ACC112 (cell line): ENCODE results near the gene SEZ6L.

ENCODE experiments used
- H2AFZ ChIP-seq: fragments of 200-600 bp; sonication (generic); one replicate; pipeline ENCODE4 v1.6.0; 2017; ENCODE audit warnings: antibody characterized with exemption, low read length; ENCODE audit not compliant: unreplicated experiment
- H3K27ac ChIP-seq: fragments of 200-600 bp; sonication (generic); 2 replicates; pipeline ENCODE4 v1.5.1; 2014; ENCODE audit warnings: low read depth, mild to moderate bottlenecking, antibody characterized with exemption, low read length, moderate library complexity
- H3K27me3 ChIP-seq: fragments of 200-600 bp; sonication (generic); 2 replicates; pipeline ENCODE4 v1.6.1; 2014; ENCODE audit warnings: mild to moderate bottlenecking, antibody characterized with exemption, low read length, moderate library complexity, mixed read lengths; ENCODE audit not compliant: insufficient read depth
- H3K36me3 ChIP-seq: fragments of 200-600 bp; sonication (generic); 2 replicates; pipeline ENCODE4 v1.6.1; 2016; ENCODE audit warnings: mild to moderate bottlenecking, antibody characterized with exemption, low read length, moderate library complexity, mixed read lengths; ENCODE audit not compliant: insufficient read depth
- H3K4me1 ChIP-seq: fragments of 200-600 bp; sonication (generic); one replicate; pipeline ENCODE4 v1.6.1; 2016; ENCODE audit warnings: low read length, mixed read lengths; ENCODE audit not compliant: insufficient read depth, unreplicated experiment, control insufficient read depth
- H3K4me3 ChIP-seq: fragments of 200-600 bp; sonication (generic); 2 replicates; pipeline ENCODE4 v1.5.1; 2014; ENCODE audit warnings: mild to moderate bottlenecking, low read depth, low read length
- H3K79me2 ChIP-seq: fragments of 200-600 bp; sonication (generic); one replicate; pipeline ENCODE4 v1.6.0; 2016; ENCODE audit warnings: low read length; ENCODE audit not compliant: control insufficient read depth, unreplicated experiment, insufficient read depth

SEZ6L gene

DNA sequence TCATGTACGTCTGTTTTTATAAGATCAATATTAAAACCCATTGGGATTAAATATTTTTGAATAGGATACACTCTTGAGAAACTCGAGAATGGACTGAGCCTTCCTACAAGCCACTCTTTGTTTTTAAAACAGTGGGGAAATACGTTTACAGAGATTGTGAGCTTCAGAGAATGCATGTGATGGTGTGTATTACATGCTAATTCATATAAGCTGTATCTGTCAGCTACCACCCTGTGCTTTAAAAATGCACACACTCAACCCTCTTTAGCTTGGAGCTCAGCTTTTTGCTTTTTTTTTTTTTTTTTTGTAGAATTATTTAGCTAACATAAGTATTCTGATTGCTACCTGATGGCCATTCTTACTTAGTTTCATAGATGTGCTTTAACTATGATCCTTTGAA, 213.5 kb downstream of the SEZ6L start:
- Histone ChIP-seq H3K36me3 (no peaks in the 10 kb centered on the region), H3K27ac (no peak overlapping the region), H3K4me3 (no peak overlapping the region), H3K4me1 (no peaks in the 10 kb centered on the region), H2AFZ (no peak overlapping the region), H3K79me2 (no peaks in the 10 kb centered on the region), H3K27me3 (peaks cover 72% of the 10 kb centered on the region)

DNA sequence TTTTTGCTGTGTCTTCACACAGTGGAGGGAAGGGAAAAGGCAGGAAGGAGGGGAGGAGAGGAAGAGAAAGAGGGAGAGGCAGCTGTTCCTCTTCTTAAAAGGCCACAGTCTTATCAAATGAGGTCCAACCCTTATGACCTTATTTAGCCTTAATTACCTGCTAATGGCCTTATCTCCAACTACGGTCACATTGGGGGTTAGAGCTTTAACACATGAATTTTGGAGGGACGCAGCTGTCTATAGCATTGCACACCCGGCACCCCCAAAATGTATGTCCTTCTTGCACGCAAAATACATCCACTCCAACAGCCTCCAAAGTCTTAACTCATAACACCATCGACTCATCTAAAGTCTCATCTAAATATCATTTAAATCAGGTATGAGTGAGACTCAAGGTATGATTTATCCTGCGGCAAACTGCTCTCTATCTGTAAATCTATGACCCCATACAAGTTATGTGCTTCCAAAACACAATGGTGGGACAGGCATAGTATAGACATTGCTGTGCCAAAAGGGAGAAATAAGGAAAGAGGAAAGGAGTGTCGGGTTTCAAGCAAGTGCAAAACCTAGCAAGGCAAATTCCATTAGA, 214.8 kb downstream of the SEZ6L start:
- Histone ChIP-seq H3K27ac (no peak overlapping the region), H3K27me3 (peaks cover 68% of the 10 kb centered on the region), H3K79me2 (no peaks in the 10 kb centered on the region), H3K4me1 (no peaks in the 10 kb centered on the region), H2AFZ (no peak overlapping the region), H3K36me3 (no peaks in the 10 kb centered on the region), H3K4me3 (no peak overlapping the region)

DNA sequence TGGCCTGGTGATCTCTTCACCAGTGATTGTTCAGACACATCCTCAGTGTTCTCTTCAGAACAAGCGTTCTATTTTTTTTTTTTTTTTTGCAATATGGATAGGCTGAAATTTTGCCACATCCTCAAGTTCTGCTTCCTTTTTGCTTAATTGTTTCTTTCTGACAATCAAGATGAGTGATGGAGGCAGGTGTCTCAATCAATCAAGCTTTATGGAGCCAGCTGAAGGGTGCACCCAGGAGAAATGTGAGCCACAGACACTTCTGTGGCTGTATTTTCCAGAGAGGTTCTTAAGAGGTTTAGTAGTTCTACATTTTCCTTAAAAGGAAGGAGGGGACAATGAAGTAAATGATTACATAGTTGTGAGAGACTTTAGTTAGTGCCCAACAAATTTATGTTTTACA, 215.9 kb downstream of the SEZ6L start:
- Histone ChIP-seq H2AFZ (no peak overlapping the region), H3K79me2 (no peaks in the 10 kb centered on the region), H3K4me1 (no peaks in the 10 kb centered on the region), H3K27ac (no peak overlapping the region), H3K27me3 (peaks cover 58% of the 10 kb centered on the region), H3K36me3 (no peaks in the 10 kb centered on the region), H3K4me3 (no peak overlapping the region)

DNA sequence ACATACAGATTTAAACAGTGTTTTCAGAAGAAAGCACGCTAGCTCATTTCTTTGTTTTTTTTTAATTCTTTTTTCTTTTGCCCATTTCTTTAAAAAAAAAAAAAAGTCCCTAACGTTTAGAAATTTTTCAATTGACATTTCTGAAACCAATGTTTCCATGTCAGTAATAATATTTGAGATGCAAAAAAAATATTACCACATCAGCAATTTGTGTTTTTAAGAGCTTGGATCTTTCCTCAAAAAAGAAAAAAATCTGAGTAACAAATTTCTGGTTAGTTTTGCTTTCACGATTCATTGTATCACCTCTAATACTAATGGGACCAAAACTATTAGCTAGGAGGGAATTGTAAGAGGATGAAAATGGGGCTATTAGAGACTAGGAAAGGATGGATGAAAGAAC, 219.9 kb downstream of the SEZ6L start:
- Histone ChIP-seq H3K27ac (no peak overlapping the region), H2AFZ (no peak overlapping the region), H3K79me2 (no peaks in the 10 kb centered on the region), H3K4me3 (no peak overlapping the region), H3K4me1 (no peaks in the 10 kb centered on the region), H3K36me3 (no peaks in the 10 kb centered on the region), H3K27me3 (peaks cover 21% of the 10 kb centered on the region)

DNA sequence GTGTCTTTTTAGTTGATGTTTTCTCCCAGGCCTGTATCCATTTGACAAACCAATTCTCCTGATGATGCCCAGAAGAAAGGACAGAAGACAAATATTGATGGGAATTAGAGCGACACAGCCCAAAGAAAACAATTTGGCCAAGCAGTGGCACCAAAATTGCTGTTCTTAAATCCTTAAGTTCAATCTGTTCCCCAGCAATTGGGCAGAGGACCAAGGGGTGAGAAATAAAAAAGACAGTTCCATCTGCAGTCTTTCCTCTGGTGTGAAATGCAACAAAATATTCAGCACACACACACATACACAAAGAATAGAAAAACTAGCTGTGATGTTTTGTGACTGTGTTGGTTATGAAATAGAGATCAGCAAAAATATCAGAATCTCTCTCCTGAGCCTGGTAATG, 221.8 kb downstream of the SEZ6L start:
- no peaks in the 10 kb centered on the region for H3K79me2 ChIP-seq
- peaks cover 10% of the 10 kb centered on the region; the same call in 1 of the 2 replicates for H3K27me3 ChIP-seq
- H3K4me3 ChIP-seq, result no peak overlapping the region
- no peak overlapping the region for H2AFZ ChIP-seq
- H3K36me3 ChIP-seq, result no peaks in the 10 kb centered on the region
- H3K27ac ChIP-seq, result no peak overlapping the region
- no peaks in the 10 kb centered on the region for H3K4me1 ChIP-seq

DNA sequence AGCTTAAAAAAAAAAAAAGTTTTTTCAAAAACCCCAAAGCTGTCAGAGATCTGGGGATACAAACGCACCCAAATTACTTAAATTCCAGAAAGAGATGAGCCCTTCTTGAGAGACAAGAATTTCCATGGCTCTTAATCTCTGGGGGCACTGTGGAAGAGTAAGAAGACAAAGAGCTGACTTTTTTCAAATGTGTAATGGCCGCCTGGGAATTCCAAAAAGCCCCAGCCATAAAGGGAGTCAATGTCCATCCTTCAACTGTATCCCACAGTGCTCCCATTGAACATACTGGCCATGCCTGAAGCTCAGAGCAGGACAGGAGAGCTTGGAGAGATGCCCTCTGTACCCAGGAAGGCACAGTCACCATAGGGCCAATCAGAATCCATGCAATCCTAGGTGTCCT, 222.4 kb downstream of the SEZ6L start:
- peaks cover 10% of the 10 kb centered on the region; the same call in 1 of the 2 replicates for H3K27me3 ChIP-seq
- no peak overlapping the region for H3K27ac ChIP-seq
- H3K4me3 ChIP-seq, result no peak overlapping the region
- no peaks in the 10 kb centered on the region for H3K79me2 ChIP-seq
- H3K4me1 ChIP-seq, result no peaks in the 10 kb centered on the region
- H3K36me3 ChIP-seq, result no peaks in the 10 kb centered on the region
- no peak overlapping the region for H2AFZ ChIP-seq

DNA sequence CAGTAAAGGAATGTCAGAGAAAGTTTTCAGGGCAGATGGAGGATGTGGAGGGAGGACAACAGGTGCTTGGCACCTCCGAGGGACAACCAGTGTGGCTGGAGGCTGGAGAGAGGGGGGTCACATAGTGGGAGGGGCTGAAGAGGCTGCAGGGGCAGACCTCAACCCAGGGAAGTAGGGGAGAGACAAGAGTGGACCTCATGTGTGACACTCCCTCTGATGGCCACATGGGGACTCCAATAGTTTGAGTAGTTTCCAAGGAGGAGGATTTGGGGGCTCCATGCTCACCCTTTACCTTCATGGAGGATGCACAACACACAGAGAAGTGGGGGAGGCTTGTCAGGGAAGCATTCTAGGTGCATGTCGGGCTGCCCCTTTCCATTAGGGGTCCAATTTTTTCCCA, 224.7 kb downstream of the SEZ6L start:
- Histone ChIP-seq H3K4me1 (no peaks in the 10 kb centered on the region), H3K79me2 (no peaks in the 10 kb centered on the region), H3K27me3 (peaks cover under 1% of the 10 kb centered on the region; the same call in 1 of the 2 replicates), H3K36me3 (no peaks in the 10 kb centered on the region), H3K4me3 (no peak overlapping the region), H3K27ac (no peak overlapping the region), H2AFZ (no peak overlapping the region)

DNA sequence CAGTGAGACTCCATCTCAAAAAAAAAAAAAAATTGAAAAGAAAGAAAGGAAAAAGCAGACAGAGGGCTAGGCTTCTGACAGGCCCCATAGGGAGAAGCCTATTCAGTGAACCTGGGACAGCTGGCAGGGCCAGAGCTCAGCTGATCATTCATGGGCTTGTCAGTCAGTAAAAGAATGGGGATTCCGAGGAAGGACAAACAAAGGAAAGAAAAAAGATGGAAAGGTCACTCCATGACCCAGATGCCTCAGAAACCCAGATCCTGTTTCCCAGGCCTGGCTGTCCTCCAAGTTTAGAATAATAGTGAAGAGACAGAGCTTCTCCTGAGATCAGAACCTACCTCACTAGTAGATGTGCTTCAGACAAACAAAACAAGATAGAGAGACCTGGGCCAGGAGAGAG, 225.5 kb downstream of the SEZ6L start:
- Histone ChIP-seq H3K27ac (no peak overlapping the region), H3K27me3 (no peaks in the 10 kb centered on the region), H3K4me3 (no peak overlapping the region)

DNA sequence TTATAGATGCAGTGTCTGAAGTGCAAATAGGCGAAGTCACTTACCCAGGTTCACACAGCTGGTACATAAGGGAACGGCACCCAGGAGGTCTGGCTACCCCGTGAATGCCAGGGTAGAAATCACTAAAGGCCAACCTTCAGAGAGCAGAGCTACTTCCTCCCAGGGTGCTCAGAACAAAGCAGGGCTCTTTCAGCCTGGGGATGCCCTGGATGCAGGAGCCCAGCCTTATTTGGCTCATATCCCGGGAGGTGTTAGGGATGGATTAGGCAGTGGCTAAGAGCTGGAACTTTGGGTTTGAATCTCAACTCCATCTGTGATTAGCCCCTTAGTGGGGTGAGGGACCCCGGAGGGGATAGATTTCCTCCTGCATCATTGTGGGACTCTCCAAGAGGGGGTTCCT, 226.7 kb downstream of the SEZ6L start:
- no peak overlapping the region for H3K27ac ChIP-seq
- no peak overlapping the region for H3K4me3 ChIP-seq
- no peaks in the 10 kb centered on the region for H3K79me2 ChIP-seq
- no peak overlapping the region for H2AFZ ChIP-seq
- H3K4me1 ChIP-seq, result no peaks in the 10 kb centered on the region
- no peaks in the 10 kb centered on the region for H3K36me3 ChIP-seq
- no peaks in the 10 kb centered on the region for H3K27me3 ChIP-seq

More for the DNA sequence above, 225.5 kb downstream of the SEZ6L start:
- no peak overlapping the region for H2AFZ ChIP-seq
- no peaks in the 10 kb centered on the region for H3K4me1 ChIP-seq
- no peaks in the 10 kb centered on the region for H3K79me2 ChIP-seq
- H3K36me3 ChIP-seq, result no peaks in the 10 kb centered on the region

DNA sequence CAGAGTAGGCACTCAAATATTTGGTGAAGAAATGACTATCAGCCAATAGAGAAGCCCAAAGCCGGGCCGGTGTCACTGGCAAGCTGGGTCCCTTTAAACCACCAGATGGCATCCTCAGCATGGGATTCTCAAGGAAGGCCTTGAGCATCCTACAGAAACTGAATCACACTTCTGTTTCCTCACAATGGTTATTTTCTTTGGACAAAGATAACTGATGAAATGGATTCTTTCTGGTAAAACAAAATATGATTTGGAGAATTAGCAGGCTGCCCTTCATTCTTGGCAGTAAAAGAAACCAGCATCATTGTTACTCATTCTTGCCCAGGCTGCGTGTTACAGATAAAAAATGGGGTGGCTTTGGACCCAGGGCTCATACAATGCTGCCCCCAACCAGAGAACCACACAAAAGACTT, 229.5 kb downstream of the SEZ6L start:
- no peak overlapping the region for H3K4me3 ChIP-seq
- H3K4me1 ChIP-seq, result no peaks in the 10 kb centered on the region
- no peak overlapping the region for H2AFZ ChIP-seq
- H3K36me3 ChIP-seq, result no peaks in the 10 kb centered on the region
- H3K27me3 ChIP-seq, result no peaks in the 10 kb centered on the region
- H3K27ac ChIP-seq, result no peak overlapping the region
- no peaks in the 10 kb centered on the region for H3K79me2 ChIP-seq

DNA sequence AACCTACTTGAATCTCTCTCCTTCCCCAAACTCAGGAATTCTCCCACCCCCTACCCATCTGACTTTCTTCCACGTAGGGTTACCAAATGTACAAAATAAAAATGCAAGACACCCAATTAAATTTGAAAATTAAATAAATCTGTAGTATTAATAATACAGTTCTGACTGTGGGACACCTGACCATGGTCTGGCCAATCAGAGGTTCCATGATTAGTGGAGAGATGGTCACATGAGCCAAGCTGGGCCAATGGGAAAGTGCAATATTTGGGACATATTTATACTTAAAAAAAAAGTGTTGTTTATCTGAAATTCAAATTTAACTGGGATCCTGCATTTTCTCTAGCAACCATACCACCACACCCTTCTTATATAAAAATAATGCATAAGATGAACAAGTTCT, 230.0 kb downstream of the SEZ6L start:
- Histone ChIP-seq H3K27me3 (no peaks in the 10 kb centered on the region), H3K4me1 (no peaks in the 10 kb centered on the region), H3K36me3 (no peaks in the 10 kb centered on the region), H3K4me3 (no peak overlapping the region), H3K27ac (no peak overlapping the region), H3K79me2 (no peaks in the 10 kb centered on the region), H2AFZ (no peak overlapping the region)
